ENCODE data around the gene SLC27A5. TPM values are rescaled to one million over a fixed set of nuclear protein-coding genes. Genes with fewer than 3 reads are reported as not detected.

SLC27A5 gene
- total and polyA plus RNA-seq, 9 of the 15 experiments (the other 6 are each of a cell fraction or from before 2014, with no cell fraction given): 42.2 to 318 (median 64.7) TPM

- TF ChIP-seq ZBTB8A (IDR thresholded peaks at IDR 0.05; ENCODE audit: partially characterized antibody) (no peak), FOXA1 (IDR thresholded peaks at IDR 0.05; ENCODE audit: borderline replicate concordance) (no peak), CEBPG (CRISPR knock-in tag; IDR thresholded peaks at IDR 0.05) (peak; percentile 95), CEBPG (tag; conservative IDR thresholded peaks at IDR 0.05 in 1 of 2, IDR thresholded peaks at IDR 0.05 in 1 of 2) (peak; percentile 90 to 93), ZFP36 (IDR thresholded peaks at IDR 0.05; ENCODE audit: low read depth, low read length, partially characterized antibody) (no peak), BRCA1 (IDR thresholded peaks at IDR 0.05) (no peak), BRCA1 (CRISPR knock-in tag; IDR thresholded peaks at IDR 0.05) (no peak), MYC (IDR thresholded peaks at IDR 0.05; ENCODE audit: low read depth, low read length) (peak; percentile 81), MYC (CRISPR knock-in tag; IDR thresholded peaks at IDR 0.05; ENCODE audit: borderline replicate concordance, low read depth) (peak; percentile 71; the same call in 1 of the 2 replicates), ZNF586 (CRISPR knock-in tag; conservative IDR thresholded peaks at IDR 0.05) (no peak), ZNF717 (CRISPR knock-in tag; IDR thresholded peaks at IDR 0.05) (no peak), CBX8 (IDR thresholded peaks at IDR 0.05; ENCODE audit: borderline replicate concordance, extremely low read depth, low read depth, low read length, poor library complexity, severe bottlenecking) (no peak), MIER1 (IDR thresholded peaks at IDR 0.05; ENCODE audit: low read depth) (no peak), RBM14 (IDR thresholded peaks at IDR 0.05; ENCODE audit: borderline replicate concordance, insufficient read depth, low read depth, low read length) (no peak), BRD4 (IDR thresholded peaks at IDR 0.05) (no peak), MCM7 (IDR thresholded peaks at IDR 0.05) (no peak), PPARD (CRISPR knock-in tag; IDR thresholded peaks at IDR 0.05) (no peak)
- TF ChIP-seq, protein P1, sequence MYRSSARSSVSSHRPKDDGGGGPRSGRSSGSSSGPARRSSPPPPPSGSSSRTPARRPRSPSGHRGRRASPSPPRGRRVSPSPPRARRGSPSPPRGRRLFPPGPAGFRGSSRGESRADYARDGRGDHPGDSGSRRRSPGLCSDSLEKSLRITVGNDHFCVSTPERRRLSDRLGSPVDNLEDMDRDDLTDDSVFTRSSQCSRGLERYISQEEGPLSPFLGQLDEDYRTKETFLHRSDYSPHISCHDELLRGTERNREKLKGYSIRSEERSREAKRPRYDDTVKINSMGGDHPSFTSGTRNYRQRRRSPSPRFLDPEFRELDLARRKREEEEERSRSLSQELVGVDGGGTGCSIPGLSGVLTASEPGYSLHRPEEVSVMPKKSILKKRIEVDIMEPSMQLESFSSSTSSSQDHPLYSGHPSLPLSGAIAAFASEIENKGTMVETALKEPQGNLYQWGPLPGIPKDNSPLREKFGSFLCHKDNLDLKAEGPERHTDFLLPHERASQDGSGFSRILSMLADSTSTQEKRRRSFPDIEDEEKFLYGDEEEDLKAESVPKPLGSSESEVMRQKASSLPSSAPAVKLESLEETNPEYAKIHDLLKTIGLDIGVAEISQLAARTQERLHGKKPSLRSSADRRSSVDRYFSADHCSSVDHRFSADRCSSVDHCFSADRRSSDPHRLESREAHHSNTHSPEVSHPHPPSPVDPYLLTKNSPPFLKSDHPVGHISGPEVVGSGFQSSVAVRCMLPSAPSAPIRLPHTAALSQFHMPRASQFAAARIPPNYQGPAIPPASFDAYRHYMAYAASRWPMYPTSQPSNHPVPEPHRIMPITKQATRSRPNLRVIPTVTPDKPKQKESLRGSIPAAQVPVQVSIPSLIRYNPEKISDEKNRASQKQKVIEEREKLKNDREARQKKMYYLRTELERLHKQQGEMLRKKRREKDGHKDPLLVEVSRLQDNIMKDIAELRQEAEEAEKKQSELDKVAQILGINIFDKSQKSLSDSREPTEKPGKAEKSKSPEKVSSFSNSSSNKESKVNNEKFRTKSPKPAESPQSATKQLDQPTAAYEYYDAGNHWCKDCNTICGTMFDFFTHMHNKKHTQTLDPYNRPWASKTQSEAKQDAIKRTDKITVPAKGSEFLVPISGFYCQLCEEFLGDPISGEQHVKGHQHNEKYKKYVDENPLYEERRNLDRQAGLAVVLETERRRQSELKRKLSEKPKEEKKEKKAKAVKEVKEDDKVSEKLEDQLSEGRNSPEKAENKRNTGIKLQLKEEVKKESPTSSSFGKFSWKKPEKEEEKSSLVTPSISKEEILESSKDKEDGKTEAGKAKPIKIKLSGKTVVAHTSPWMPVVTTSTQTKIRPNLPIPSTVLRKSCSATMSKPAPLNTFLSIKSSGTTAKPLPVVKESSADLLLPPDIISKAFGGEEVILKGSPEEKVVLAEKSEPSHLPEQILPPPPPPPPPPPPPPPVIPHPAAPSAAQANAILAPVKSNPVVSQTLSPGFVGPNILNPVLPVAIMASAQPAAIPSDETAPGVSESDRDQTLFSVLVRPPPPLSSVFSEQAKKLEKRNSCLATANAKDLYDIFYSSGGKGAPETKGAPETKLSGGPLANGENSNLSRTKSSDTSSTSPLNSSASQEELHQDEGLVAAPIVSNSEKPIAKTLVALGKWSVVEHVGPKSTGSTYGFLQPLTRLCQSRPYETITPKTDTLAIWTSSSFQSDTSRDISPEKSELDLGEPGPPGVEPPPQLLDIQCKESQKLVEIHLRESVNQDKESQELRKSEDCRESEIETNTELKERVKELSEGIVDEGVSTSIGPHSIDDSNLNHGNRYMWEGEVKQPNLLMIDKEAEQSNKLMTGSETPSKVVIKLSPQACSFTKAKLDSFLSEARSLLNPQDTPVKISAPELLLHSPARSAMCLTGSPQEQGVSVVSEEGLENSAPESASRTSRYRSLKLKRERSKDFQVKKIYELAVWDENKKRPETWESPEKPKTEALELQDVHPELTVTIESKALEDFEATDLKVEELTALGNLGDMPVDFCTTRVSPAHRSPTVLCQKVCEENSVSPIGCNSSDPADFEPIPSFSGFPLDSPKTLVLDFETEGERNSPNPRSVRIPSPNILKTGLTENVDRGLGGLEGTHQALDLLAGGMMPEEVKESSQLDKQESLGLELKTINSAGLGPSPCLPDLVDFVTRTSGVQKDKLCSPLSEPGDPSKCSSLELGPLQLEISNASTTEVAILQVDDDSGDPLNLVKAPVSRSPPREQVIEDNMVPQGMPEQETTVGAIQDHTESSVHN (IDR thresholded peaks at IDR 0.05; ENCODE audit: borderline replicate concordance in 1 of 2, low read depth in 1 of 2): no peak
- TF ChIP-seq, protein P2, sequence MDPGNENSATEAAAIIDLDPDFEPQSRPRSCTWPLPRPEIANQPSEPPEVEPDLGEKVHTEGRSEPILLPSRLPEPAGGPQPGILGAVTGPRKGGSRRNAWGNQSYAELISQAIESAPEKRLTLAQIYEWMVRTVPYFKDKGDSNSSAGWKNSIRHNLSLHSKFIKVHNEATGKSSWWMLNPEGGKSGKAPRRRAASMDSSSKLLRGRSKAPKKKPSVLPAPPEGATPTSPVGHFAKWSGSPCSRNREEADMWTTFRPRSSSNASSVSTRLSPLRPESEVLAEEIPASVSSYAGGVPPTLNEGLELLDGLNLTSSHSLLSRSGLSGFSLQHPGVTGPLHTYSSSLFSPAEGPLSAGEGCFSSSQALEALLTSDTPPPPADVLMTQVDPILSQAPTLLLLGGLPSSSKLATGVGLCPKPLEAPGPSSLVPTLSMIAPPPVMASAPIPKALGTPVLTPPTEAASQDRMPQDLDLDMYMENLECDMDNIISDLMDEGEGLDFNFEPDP (CRISPR knock-in tag; IDR thresholded peaks at IDR 0.05): peak; percentile 53; the same call in 1 of the 2 replicates
These were observed 42.9 kb upstream of the SLC27A5 start, which contains the start of gene CHMP2A (continued) for GRCh38 chr19:58554494-58555368.

Data from K562 (cell line).